Common myeloid progenitor, CD34-positive (primary cell): Measurements from ENCODE around the gene LAMB1.

Source experiments
- CTCF ChIA-PET: fragments of 350-600 bp; sonication (Branson Sonifier 250); formaldehyde crosslinking; loops from one replicate; lab custom pipeline; 2021; ENCODE audit warnings: antibody characterized with exemption; lab: Charles Lee
- POLR2A ChIA-PET: fragments of 350-600 bp; sonication (Branson Sonifier 250); formaldehyde crosslinking; loops from one replicate; lab custom pipeline; 2021; ENCODE audit warnings: antibody characterized with exemption; lab: Charles Lee
- DNase-seq, 3 donors: peaks; one replicate each; pipeline versions ENCODE4 v3.0.0 to v3.0.0-alpha.2; 2013
- H3K27ac ChIP-seq, 2 experiments: 1 replicate in 1 of 2; 2 replicates in 1 of 2; pipeline ENCODE4 v1.7.0; 2013; ENCODE audit warnings: inconsistent platforms in 2 of 2, low read length in 2 of 2, mild to moderate bottlenecking in 2 of 2, low read depth in 1 of 2, moderate library complexity in 1 of 2; ENCODE audit not compliant: severe bottlenecking in 2 of 2, insufficient read depth in 1 of 2, poor library complexity in 1 of 2
- H3K27me3 ChIP-seq, 5 experiments: replicated peaks in 2 of 5; 1 replicate in 3 of 5; 2 replicates in 2 of 5; pipeline versions ENCODE4 v1.6.1 to v1.7.0; 2013; ENCODE audit warnings: low read length in 4 of 5, mild to moderate bottlenecking in 2 of 5, moderate library complexity in 2 of 5, inconsistent platforms in 1 of 5; ENCODE audit not compliant: insufficient read depth in 5 of 5, control insufficient read depth in 4 of 5
- H3K36me3 ChIP-seq, 4 experiments: 1 replicate in 2 of 4; 2 replicates in 2 of 4; pipeline versions ENCODE4 v1.6.1 to v1.7.0; 2013; ENCODE audit warnings: low read length in 3 of 4, control low read depth in 1 of 4, mild to moderate bottlenecking in 1 of 4; ENCODE audit not compliant: control insufficient read depth in 4 of 4, insufficient read depth in 4 of 4
- H3K4me1 ChIP-seq, 4 experiments: 1 replicate in 3 of 4; 2 replicates in 1 of 4; pipeline versions ENCODE4 v1.6.1 to v1.7.1; 2013; ENCODE audit warnings: low read length in 3 of 4, mild to moderate bottlenecking in 3 of 4, control low read depth in 1 of 4, inconsistent platforms in 1 of 4, moderate library complexity in 1 of 4; ENCODE audit not compliant: control insufficient read depth in 4 of 4, insufficient read depth in 4 of 4; ENCODE audit errors: control extremely low read depth in 1 of 4
- H3K4me3 ChIP-seq, 7 experiments: 1 replicate in 4 of 7; 2 replicates in 3 of 7; pipeline versions ENCODE4 v1.5.1 to v1.7.0; 2013; ENCODE audit warnings: mild to moderate bottlenecking in 7 of 7, low read length in 6 of 7, moderate library complexity in 6 of 7, inconsistent platforms in 2 of 7, low read depth in 2 of 7, control low read depth in 1 of 7; ENCODE audit not compliant: insufficient read depth in 4 of 7, control insufficient read depth in 1 of 7; ENCODE audit errors: extremely low read depth in 1 of 7
- H3K9me3 ChIP-seq, 5 experiments: 1 replicate in 4 of 5; 2 replicates in 1 of 5; pipeline versions ENCODE4 v1.6.1 to v1.7.1; 2013; ENCODE audit warnings: low read length in 4 of 5, mild to moderate bottlenecking in 2 of 5, inconsistent platforms in 1 of 5, low read depth in 1 of 5, moderate library complexity in 1 of 5; ENCODE audit not compliant: control insufficient read depth in 4 of 5, insufficient read depth in 2 of 5; ENCODE audit errors: control extremely low read depth in 1 of 5
- WGBS: methylation state at CpG from one replicate; pipeline ENCODE4 v1.1.5; 2013; ENCODE audit not compliant: insufficient coverage; 5-methylcytosine and 5-hydroxymethylcytosine counted together

The LAMB1 gene

DNA sequence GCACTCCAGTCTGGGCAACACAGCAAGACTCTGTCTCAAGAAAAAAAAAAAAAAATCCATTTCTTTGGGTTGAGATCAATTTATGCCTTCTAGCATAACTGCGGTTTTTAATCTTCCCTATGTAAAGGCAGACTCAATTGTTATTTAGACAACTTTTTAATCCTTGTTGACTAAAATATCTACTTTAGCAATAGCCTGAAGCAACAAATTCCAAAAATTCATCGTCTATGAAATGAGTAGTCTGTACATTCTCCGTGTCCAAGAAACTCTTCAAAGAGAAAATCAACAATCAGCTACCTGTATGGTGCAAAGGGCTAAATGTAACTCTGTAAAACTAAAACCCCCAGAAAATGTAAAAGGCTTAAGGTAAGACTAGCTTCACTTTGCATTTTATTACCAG lies 22.8 kb downstream of the LAMB1 start:
- no peaks in the 10 kb centered on the region for H3K36me3 ChIP-seq
- POLR2A ChIA-PET = no interaction called here

DNA sequence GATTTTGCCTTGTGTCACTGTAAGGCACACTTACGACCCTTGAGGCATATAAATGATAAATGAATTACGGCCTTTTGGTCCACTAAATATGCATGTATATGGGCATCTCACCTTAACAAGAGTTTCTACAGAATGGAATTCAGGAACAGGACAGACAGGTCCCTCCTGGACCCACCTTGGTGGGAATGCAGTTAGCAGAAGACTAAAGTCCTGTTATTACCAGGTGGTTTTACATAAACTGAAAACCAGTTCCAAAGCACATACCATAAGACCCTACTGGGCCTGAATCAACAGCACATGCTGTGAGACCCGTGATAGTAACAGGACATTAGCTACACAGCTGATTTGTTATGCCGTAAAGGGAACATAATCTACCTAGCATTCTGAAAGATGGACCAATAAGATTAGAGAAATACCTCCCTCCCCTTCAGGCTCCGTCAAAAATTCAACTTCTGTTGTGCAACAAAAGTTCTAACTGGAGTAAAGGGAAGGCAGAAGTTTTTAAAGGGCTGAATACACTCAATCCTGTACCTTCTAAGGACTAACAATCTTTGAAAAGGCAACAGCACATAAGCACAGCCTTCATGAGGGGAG lies 24.0 kb downstream of the LAMB1 start:
- Histone ChIP-seq H3K27ac (no peak overlapping the region), H3K36me3 (no peaks in the 10 kb centered on the region), H3K4me3 (no peak overlapping the region), H3K27me3 (peaks cover 0 to 3% (median 0%) of the 10 kb centered on the region in 5 experiments), H3K9me3 (no peaks in the 10 kb centered on the region), H3K4me1 (no peaks in the 10 kb centered on the region)
- DNase-seq = no peak
- POLR2A ChIA-PET = interaction anchor here (0.6 kb wide), 1 partner anchor 27 kb away, joined by 4 read pairs; no protein-coding TSS in a partner anchor
- 100% methylated on average over 2 of the region's 5 CpGs for WGBS
- CTCF ChIA-PET = no interaction called here

More for the DNA sequence above, 22.8 kb downstream of the LAMB1 start:
- no peaks in the 10 kb centered on the region for H3K4me1 ChIP-seq
- CTCF ChIA-PET = no interaction called here
- no peaks in the 10 kb centered on the region for H3K9me3 ChIP-seq
- no peak overlapping the region for H3K4me3 ChIP-seq
- H3K27me3 ChIP-seq = peaks cover 0 to 3% (median 0%) of the 10 kb centered on the region in 5 experiments
- no peak for DNase-seq
- H3K27ac ChIP-seq = no peak overlapping the region
- 100% methylated on average over 2 of the region's 3 CpGs for WGBS

- WGBS = no CpG with 5 or more reads among the region's 4 CpGs
- Histone ChIP-seq H3K4me3 (no peak overlapping the region), H3K27me3 (peaks cover 0 to 3% (median 0%) of the 10 kb centered on the region in 5 experiments), H3K27ac (no peak overlapping the region), H3K36me3 (no peaks in the 10 kb centered on the region), H3K9me3 (no peaks in the 10 kb centered on the region), H3K4me1 (no peaks in the 10 kb centered on the region)
- ChIA-PET POLR2A (no interaction called here), CTCF (interaction anchor here (1.6 kb wide), 1 partner anchor 10 kb away, joined by 4 read pairs; no protein-coding TSS in a partner anchor)
- no peak for DNase-seq
Measured at GRCh38 chr7:107977048-107977447, 25.9 kb downstream of the LAMB1 start.

GRCh38 chr7:107976620-107977019 lies 26.3 kb downstream of the LAMB1 start:
- H3K27me3 ChIP-seq = peaks cover 0 to 3% (median 0%) of the 10 kb centered on the region in 5 experiments
- DNase-seq = no peak
- POLR2A ChIA-PET = no interaction called here
- no peaks in the 10 kb centered on the region for H3K36me3 ChIP-seq
- CTCF ChIA-PET = interaction anchor here (1.6 kb wide), 1 partner anchor 10 kb away, joined by 4 read pairs; no protein-coding TSS in a partner anchor
- WGBS = 100% methylated on average over 1 of the region's 1 CpG
- no peak overlapping the region for H3K4me3 ChIP-seq
- no peak overlapping the region for H3K27ac ChIP-seq
- H3K4me1 ChIP-seq = no peaks in the 10 kb centered on the region
- H3K9me3 ChIP-seq = no peaks in the 10 kb centered on the region

- Histone ChIP-seq H3K9me3 (no peaks in the 10 kb centered on the region), H3K36me3 (no peaks in the 10 kb centered on the region), H3K4me3 (no peak overlapping the region), H3K27ac (no peak overlapping the region), H3K27me3 (peaks cover 0 to 3% (median 0%) of the 10 kb centered on the region in 5 experiments), H3K4me1 (no peaks in the 10 kb centered on the region)
- 96% methylated on average over 12 of the region's 13 CpGs for WGBS
- ChIA-PET CTCF (no interaction called here), POLR2A (no interaction called here)
- DNase-seq = no peak
Measured at GRCh38 chr7:107975394-107976013, 27.5 kb downstream of the LAMB1 start.

DNA sequence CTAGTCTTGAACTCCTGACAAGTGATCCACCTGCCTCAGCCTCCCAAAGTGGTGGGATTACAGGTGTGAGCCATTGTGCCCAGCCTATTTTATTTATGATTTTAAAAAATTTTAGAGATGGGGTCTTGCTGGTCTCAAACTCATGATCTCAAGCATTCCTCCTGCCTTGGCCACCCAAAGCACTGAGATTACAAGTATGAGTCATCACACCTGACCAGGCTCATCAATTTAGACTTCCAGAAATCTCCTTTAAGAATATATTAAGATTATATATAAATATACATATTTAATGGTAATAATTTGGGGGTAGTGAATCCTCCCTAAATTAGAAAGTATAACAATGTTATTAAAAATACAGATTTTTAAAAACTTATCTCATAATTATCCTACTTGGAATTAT lies 29.1 kb downstream of the LAMB1 start:
- H3K4me3 ChIP-seq = no peak overlapping the region
- no peaks in the 10 kb centered on the region for H3K4me1 ChIP-seq
- no peaks in the 10 kb centered on the region for H3K36me3 ChIP-seq
- H3K27ac ChIP-seq = no peak overlapping the region
- H3K27me3 ChIP-seq = peaks cover 0 to 3% (median 0%) of the 10 kb centered on the region in 5 experiments
- H3K9me3 ChIP-seq = no peaks in the 10 kb centered on the region
- POLR2A ChIA-PET = no interaction called here
- CTCF ChIA-PET = no interaction called here
- no peak for DNase-seq

- Histone ChIP-seq H3K27ac (no peak overlapping the region), H3K4me3 (no peak overlapping the region), H3K27me3 (peaks cover 0 to 3% (median 0%) of the 10 kb centered on the region in 5 experiments), H3K4me1 (no peaks in the 10 kb centered on the region), H3K36me3 (no peaks in the 10 kb centered on the region), H3K9me3 (no peaks in the 10 kb centered on the region)
- DNase-seq = no peak
- ChIA-PET CTCF (no interaction called here), POLR2A (no interaction called here)
- 99% methylated on average over 8 of the region's 8 CpGs for WGBS
Measured at GRCh38 chr7:107972941-107973376, 30.0 kb downstream of the LAMB1 start.
